Liver (tissue), 9 donors: ENCODE measurements around the gene PDZD2. TPM values are rescaled to one million over a fixed set of nuclear protein-coding genes. Genes with fewer than 3 reads are reported as not detected.

Experiments
- DNase-seq: peaks from one replicate; pipeline ENCODE4 v3.0.0-alpha.2; 2017; ENCODE audit warnings: low spot score
- H3K27ac ChIP-seq, 2 donors: one replicate each; pipeline ENCODE4 v1.7.0; 2013; ENCODE audit warnings: inconsistent platforms in 2 of 2, low read length in 2 of 2, control low read depth in 1 of 2, low read depth in 1 of 2, mild to moderate bottlenecking in 1 of 2
- H3K27me3 ChIP-seq, 4 donors: one replicate each; pipeline versions ENCODE4 v1.6.1 to v1.7.0; 2013; ENCODE audit warnings: low read length in 3 of 4, inconsistent platforms in 1 of 4, mild to moderate bottlenecking in 1 of 4, moderate library complexity in 1 of 4; ENCODE audit not compliant: control insufficient read depth in 4 of 4, insufficient read depth in 4 of 4
- H3K36me3 ChIP-seq, 4 donors: one replicate each; pipeline versions ENCODE4 v1.6.1 to v1.7.0; 2013; ENCODE audit warnings: low read length in 3 of 4, mild to moderate bottlenecking in 3 of 4, low read depth in 1 of 4, moderate library complexity in 1 of 4; ENCODE audit not compliant: control insufficient read depth in 4 of 4, insufficient read depth in 3 of 4
- H3K4me1 ChIP-seq, 4 donors: one replicate each; pipeline versions ENCODE4 v1.6.1 to v1.7.0; 2013; ENCODE audit warnings: low read length in 3 of 4, mild to moderate bottlenecking in 3 of 4, moderate library complexity in 1 of 4; ENCODE audit not compliant: control insufficient read depth in 4 of 4, insufficient read depth in 4 of 4
- H3K4me3 ChIP-seq, 3 donors: one replicate each; pipeline versions ENCODE4 v1.6.1 to v1.7.0; 2013; ENCODE audit warnings: low read length in 3 of 3, control low read depth in 1 of 3, low read depth in 1 of 3, mild to moderate bottlenecking in 1 of 3
- H3K9ac ChIP-seq, 2 donors: one replicate each; pipeline ENCODE4 v1.7.0; 2013; ENCODE audit warnings: low read length in 2 of 2, mild to moderate bottlenecking in 2 of 2, moderate library complexity in 2 of 2, control low read depth in 1 of 2, low read depth in 1 of 2
- H3K9me3 ChIP-seq, 4 donors: one replicate each; pipeline versions ENCODE4 v1.6.1 to v1.7.0; 2013; ENCODE audit warnings: low read length in 3 of 4; ENCODE audit not compliant: control insufficient read depth in 4 of 4
- ATF3 ChIP-seq: IDR thresholded peaks from 2 replicates; pipeline ENCODE4 v1.6.1; 2016; ENCODE audit warnings: antibody characterized with exemption
- CTCF ChIP-seq: fragments of 150-350 bp; IDR thresholded peaks from 2 replicates; pipeline ENCODE4 v1.5.1; 2017; ENCODE audit warnings: improper control_type of control experiment, low read depth, low read length; ENCODE audit not compliant: missing input control
- EGR1 ChIP-seq, 2 donors: IDR thresholded peaks; 2 replicates each; pipeline ENCODE4 v1.6.1; 2016 to 2018; ENCODE audit warnings: antibody characterized with exemption in 2 of 2, low read depth in 2 of 2
- FOXA1 ChIP-seq: IDR thresholded peaks from 2 replicates; pipeline ENCODE4 v1.6.1; 2016; ENCODE audit warnings: antibody characterized with exemption
- FOXA2 ChIP-seq: IDR thresholded peaks from 2 replicates; pipeline ENCODE4 v1.6.1; 2016; ENCODE audit warnings: antibody characterized with exemption
- GABPA ChIP-seq, 2 donors: IDR thresholded peaks in 1 of 2; conservative IDR thresholded peaks in 1 of 2; 2 replicates each; pipeline ENCODE4 v1.6.1; 2016; ENCODE audit warnings: antibody characterized with exemption in 2 of 2, mild to moderate bottlenecking in 1 of 2, moderate library complexity in 1 of 2
- HNF4A ChIP-seq, 2 donors: conservative IDR thresholded peaks; 2 replicates each; pipeline ENCODE4 v1.6.1; 2016; ENCODE audit warnings: antibody characterized with exemption in 2 of 2, mild to moderate bottlenecking in 2 of 2
- HNF4G ChIP-seq: IDR thresholded peaks from 2 replicates; pipeline ENCODE4 v1.6.1; 2016; ENCODE audit warnings: antibody characterized with exemption
- MAX ChIP-seq: IDR thresholded peaks from 2 replicates; pipeline ENCODE4 v1.6.1; 2016; ENCODE audit warnings: antibody characterized with exemption
- NR2F2 ChIP-seq: IDR thresholded peaks from 2 replicates; pipeline ENCODE4 v1.6.1; 2016; ENCODE audit warnings: antibody characterized with exemption
- RAD21 ChIP-seq, 2 donors: IDR thresholded peaks; 2 replicates each; pipeline ENCODE4 v1.6.1; 2016; ENCODE audit warnings: antibody characterized with exemption in 2 of 2, mild to moderate bottlenecking in 2 of 2
- RXRA ChIP-seq, 2 donors: IDR thresholded peaks; 2 replicates each; pipeline ENCODE4 v1.6.1; 2017 to 2018; ENCODE audit warnings: antibody characterized with exemption in 2 of 2, mild to moderate bottlenecking in 1 of 2
- SP1 ChIP-seq: IDR thresholded peaks from 2 replicates; pipeline ENCODE4 v1.6.1; 2018; ENCODE audit warnings: antibody characterized with exemption, mild to moderate bottlenecking
- TAF1 ChIP-seq: conservative IDR thresholded peaks from 2 replicates; pipeline ENCODE4 v1.6.1; 2016; ENCODE audit warnings: antibody characterized with exemption, mild to moderate bottlenecking
- WGBS: extraction: QIAGEN DNeasy Blood & Tissue Kit; methylation state at CpG from one replicate; pipeline ENCODE4 v1.1.7; 2013; 5-methylcytosine and 5-hydroxymethylcytosine counted together
- polyA plus RNA-seq, 2 donors: library from polyadenylated mRNA; stranded (reverse) in 1 of 2; unstranded in 1 of 2; fragments of 200-250 nt in 1 of 2; fragments of >200 nt in 1 of 2; fragmentation: Nextera tagmentation in 1 of 2; extraction: Ambion mirVana in 1 of 2; gene quantifications; one replicate each; pipeline versions ENCODE4 v1.2.1 to v1.2.3, GENCODE V29; 2013 to 2015
- total RNA-seq, 2 donors: library from RNA; depleted of rRNA; stranded (reverse); fragments of >200 nt; gene quantifications; one replicate each; pipeline ENCODE4 v1.2.3, GENCODE V29; 2014
- TF ChIP-seq, protein P1 (sequence below): IDR thresholded peaks from 2 replicates; pipeline ENCODE4 v1.6.1; 2016; ENCODE audit warnings: antibody characterized with exemption, mild to moderate bottlenecking
- donor health status: healthy.
- donor health status: healthy.
- donor health status: healthy.
- donor health status: healthy.
- donor health status: healthy.

The PDZD2 gene
- total and polyA plus RNA-seq, 4 donors = 0.27 to 1.1 (median 0.54) TPM

DNA sequence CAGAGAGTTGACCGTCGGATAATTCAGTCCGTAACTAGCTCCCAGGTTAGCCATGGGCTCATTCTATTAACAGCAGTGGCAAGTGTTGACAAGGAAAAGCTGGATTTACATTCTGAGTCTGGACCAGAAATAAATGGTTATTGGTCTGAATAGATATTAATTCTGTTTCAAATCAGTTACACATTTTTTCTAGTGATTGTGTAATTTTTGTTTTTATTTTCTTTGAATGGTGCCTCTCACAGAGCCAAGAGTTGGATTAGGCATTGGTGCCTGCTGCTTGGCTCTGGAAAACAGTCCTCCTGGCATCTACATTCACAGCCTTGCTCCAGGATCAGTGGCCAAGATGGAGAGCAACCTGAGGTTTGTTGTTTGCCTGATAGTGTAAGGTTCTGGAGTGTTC, 420.1 kb downstream of the PDZD2 start:
- Histone ChIP-seq H3K9ac (no peak overlapping the region), H3K27me3 (no peaks in the 10 kb centered on the region), H3K4me1 (no peaks in the 10 kb centered on the region), H3K4me3 (no peak overlapping the region), H3K9me3 (no peaks in the 10 kb centered on the region), H3K36me3 (peaks cover 0 to 1% (median 0%) of the 10 kb centered on the region in 4 donors), H3K27ac (no peak overlapping the region)
- no peak for DNase-seq
- TF ChIP-seq ATF3 (no peak), EGR1 (IDR thresholded peaks at IDR 0.05; ENCODE audit: low read depth in 2 of 2) (no peak), HNF4A (conservative IDR thresholded peaks at IDR 0.05) (no peak), TAF1 (no peak), NR2F2 (no peak), GABPA (IDR thresholded peaks at IDR 0.05 in 1 of 2, conservative IDR thresholded peaks at IDR 0.05 in 1 of 2) (no peak), FOXA1 (no peak), HNF4G (no peak), CTCF (no peak), RAD21 (IDR thresholded peaks at IDR 0.05) (no peak), RXRA (IDR thresholded peaks at IDR 0.05) (no peak), SP1 (no peak)
- TF ChIP-seq, protein P1, sequence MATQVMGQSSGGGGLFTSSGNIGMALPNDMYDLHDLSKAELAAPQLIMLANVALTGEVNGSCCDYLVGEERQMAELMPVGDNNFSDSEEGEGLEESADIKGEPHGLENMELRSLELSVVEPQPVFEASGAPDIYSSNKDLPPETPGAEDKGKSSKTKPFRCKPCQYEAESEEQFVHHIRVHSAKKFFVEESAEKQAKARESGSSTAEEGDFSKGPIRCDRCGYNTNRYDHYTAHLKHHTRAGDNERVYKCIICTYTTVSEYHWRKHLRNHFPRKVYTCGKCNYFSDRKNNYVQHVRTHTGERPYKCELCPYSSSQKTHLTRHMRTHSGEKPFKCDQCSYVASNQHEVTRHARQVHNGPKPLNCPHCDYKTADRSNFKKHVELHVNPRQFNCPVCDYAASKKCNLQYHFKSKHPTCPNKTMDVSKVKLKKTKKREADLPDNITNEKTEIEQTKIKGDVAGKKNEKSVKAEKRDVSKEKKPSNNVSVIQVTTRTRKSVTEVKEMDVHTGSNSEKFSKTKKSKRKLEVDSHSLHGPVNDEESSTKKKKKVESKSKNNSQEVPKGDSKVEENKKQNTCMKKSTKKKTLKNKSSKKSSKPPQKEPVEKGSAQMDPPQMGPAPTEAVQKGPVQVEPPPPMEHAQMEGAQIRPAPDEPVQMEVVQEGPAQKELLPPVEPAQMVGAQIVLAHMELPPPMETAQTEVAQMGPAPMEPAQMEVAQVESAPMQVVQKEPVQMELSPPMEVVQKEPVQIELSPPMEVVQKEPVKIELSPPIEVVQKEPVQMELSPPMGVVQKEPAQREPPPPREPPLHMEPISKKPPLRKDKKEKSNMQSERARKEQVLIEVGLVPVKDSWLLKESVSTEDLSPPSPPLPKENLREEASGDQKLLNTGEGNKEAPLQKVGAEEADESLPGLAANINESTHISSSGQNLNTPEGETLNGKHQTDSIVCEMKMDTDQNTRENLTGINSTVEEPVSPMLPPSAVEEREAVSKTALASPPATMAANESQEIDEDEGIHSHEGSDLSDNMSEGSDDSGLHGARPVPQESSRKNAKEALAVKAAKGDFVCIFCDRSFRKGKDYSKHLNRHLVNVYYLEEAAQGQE = no peak
- WGBS = 96% methylated on average over 3 of the region's 3 CpGs

DNA sequence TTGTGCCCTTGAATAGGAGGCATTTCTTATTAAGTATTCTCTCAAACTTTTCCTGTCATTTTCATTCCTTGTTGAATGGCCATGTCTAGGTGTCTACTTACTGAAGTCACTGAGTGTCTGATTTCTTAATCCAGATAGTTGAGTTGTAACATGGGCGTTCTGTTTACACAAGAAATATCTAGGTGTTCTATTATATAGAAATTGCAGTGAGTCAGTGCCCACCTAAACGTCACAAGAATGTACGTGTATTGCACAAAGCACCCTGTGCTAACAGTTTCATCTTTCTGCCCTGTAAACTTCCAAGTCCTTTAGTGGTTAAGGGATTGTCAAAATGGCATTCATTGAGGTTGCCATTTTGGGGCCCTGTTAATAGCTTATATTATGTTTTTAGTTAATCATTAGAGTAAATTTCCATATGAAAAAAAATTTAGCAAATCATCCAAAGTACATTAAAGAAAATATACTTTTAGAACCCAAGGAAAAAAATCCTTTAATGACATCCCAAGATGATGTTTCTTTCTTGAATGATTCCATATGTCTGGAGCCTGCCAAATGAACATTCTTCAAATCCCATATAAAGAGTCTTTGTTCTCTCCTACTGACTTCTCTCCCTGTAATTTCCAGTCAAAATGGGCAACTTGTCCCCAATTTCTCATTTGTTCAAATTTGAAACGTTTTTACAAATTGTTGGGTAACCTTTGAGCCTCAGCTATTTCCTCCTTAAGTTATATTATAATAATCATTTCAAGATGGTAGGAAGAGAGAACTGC, 421.0 kb downstream of the PDZD2 start:
- no peaks in the 10 kb centered on the region for H3K4me1 ChIP-seq
- H3K4me3 ChIP-seq = no peak overlapping the region
- H3K27me3 ChIP-seq = no peaks in the 10 kb centered on the region
- no peaks in the 10 kb centered on the region for H3K9me3 ChIP-seq
- 74% methylated on average over 4 of the region's 4 CpGs for WGBS
- no peak overlapping the region for H3K27ac ChIP-seq
- TF ChIP-seq CTCF (no peak), RXRA (IDR thresholded peaks at IDR 0.05) (no peak), NR2F2 (no peak), GABPA (IDR thresholded peaks at IDR 0.05 in 1 of 2, conservative IDR thresholded peaks at IDR 0.05 in 1 of 2) (no peak), MAX (no peak), SP1 (no peak), FOXA2 (no peak), HNF4G (no peak), TAF1 (no peak)
- DNase-seq = no peak
- no peak overlapping the region for H3K9ac ChIP-seq
- H3K36me3 ChIP-seq = peaks cover 0 to 1% (median 0%) of the 10 kb centered on the region in 4 donors
